Right lobe of liver (tissue), 6 donors: ENCODE results near the gene DNAJB9. TPM values are rescaled to one million over a fixed set of nuclear protein-coding genes. Genes with fewer than 3 reads are reported as not detected.

Experiments
- ATAC-seq, 4 donors: fragments of 200-7000 bp; cut with Tn5 transposase; one replicate each; pipeline ENCODE4 v1.9.1; 2020; ENCODE audit warnings: mild to moderate bottlenecking in 4 of 4, moderate library complexity in 4 of 4
- DNase-seq, 3 donors: peaks; one replicate each; pipeline ENCODE4 v3.0.0-alpha.2; 2020
- H3K27ac ChIP-seq, 3 donors: fragments of 200-600 bp; one replicate each; pipeline ENCODE4 v1.8.0; 2022
- H3K27me3 ChIP-seq, 2 donors: fragments of 200-600 bp; one replicate each; pipeline ENCODE4 v1.8.0; 2022
- H3K36me3 ChIP-seq, 4 donors: fragments of 200-600 bp; sonication (generic) in 1 of 4; one replicate each; pipeline versions ENCODE4 v1.5.1 to v1.8.0; 2017 to 2022; ENCODE audit warnings: control low read depth in 1 of 4
- H3K4me1 ChIP-seq, 4 donors: fragments of 200-600 bp; sonication (generic) in 1 of 4; one replicate each; pipeline versions ENCODE4 v1.5.1 to v1.8.0; 2017 to 2022; ENCODE audit warnings: control low read depth in 1 of 4
- H3K4me3 ChIP-seq, 3 donors: fragments of 200-600 bp; one replicate each; pipeline ENCODE4 v1.8.0; 2022
- H3K9me3 ChIP-seq, 4 donors: fragments of 200-600 bp; sonication (generic) in 1 of 4; one replicate each; pipeline versions ENCODE4 v1.5.1 to v1.8.0; 2017 to 2022; ENCODE audit warnings: control low read depth in 1 of 4
- CTCF ChIP-seq, 4 donors: fragments of 200-600 bp in 3 of 4; fragments of 450-650 bp in 1 of 4; IDR thresholded peaks; one replicate each; pipeline versions ENCODE4 v1.5.1 to v1.8.0; 2016 to 2022; ENCODE audit warnings: antibody characterized with exemption in 4 of 4, mild to moderate bottlenecking in 2 of 4
- POLR2A ChIP-seq: fragments of 450-650 bp; IDR thresholded peaks from one replicate; pipeline ENCODE4 v1.6.1; 2017; ENCODE audit warnings: antibody characterized with exemption, mild to moderate bottlenecking
- WGBS: methylation state at CpG from one replicate; pipeline ENCODE4 v1.1.6; 2018; ENCODE audit warnings: low coverage, low lambda C conversion rate; ENCODE audit not compliant: insufficient coverage; ENCODE audit errors: missing lambda C conversion rate; 5-methylcytosine and 5-hydroxymethylcytosine counted together
- intact Hi-C, 2 donors: fragments of 100-400 bp; cut with DNase I; formaldehyde crosslinking; loops; one replicate each; pipeline versions ENCODE4 v1.11.2 to v1.14.1; 2022
- total RNA-seq, 6 experiments: library from RNA; depleted of rRNA in 2 of 6; stranded (reverse); fragments of >200 nt in 2 of 6; fragmentation: NEBNext Ultra II Directional in 3 of 6; extraction: Animal tissue kit (Norgen Biotek cat#: 25700) in 3 of 6; gene quantifications; one replicate each; pipeline versions ENCODE4 v1.1.0 to v1.2.4, GENCODE V29; 2016 to 2023
- donor health status: DM: no; HTN: yes; CAD: no.
- donor health status: DM: no; HTN: no; CAD: no.
- donor health status: DM: no; HTN: no; CAD: no.
- donor health status: DM: no; HTN: yes; CAD: no.
- donor health status: DM: no; HTN: yes; CAD: no.

Gene DNAJB9
- total RNA-seq, 6 experiments from 2014 or later = 39.1 to 57.0 (median 53.4) TPM

GRCh38 chr7:108598153-108598552 lies 28.5 kb downstream of the DNAJB9 start:
- no peak overlapping the region for H3K4me3 ChIP-seq
- TF ChIP-seq POLR2A (no peak), CTCF (IDR thresholded peaks at IDR 0.05) (no peak)
- no peaks in the 10 kb centered on the region for H3K9me3 ChIP-seq
- DNase-seq = no peak
- no peaks in the 10 kb centered on the region for H3K36me3 ChIP-seq
- intact Hi-C loops = no loop called here
- no peaks in the 10 kb centered on the region for H3K27me3 ChIP-seq
- H3K4me1 ChIP-seq = no peaks in the 10 kb centered on the region
- WGBS = 87% methylated on average over 2 of the region's 2 CpGs
- ATAC-seq = no peak
- H3K27ac ChIP-seq = no peak overlapping the region

GRCh38 chr7:108598914-108599580 lies 29.4 kb downstream of the DNAJB9 start:
- H3K9me3 ChIP-seq = no peaks in the 10 kb centered on the region

GRCh38 chr7:108600399-108600798 lies 30.7 kb downstream of the DNAJB9 start:
- TF ChIP-seq POLR2A = no peak
- TF ChIP-seq CTCF (IDR thresholded peaks at IDR 0.05) = no peak
- intact Hi-C loops = no loop called here
- no peaks in the 10 kb centered on the region for H3K4me1 ChIP-seq
- 38% methylated on average over 1 of the region's 1 CpG for WGBS
- no peak overlapping the region for H3K4me3 ChIP-seq
- DNase-seq (no peak), ATAC-seq (no peak)
- no peaks in the 10 kb centered on the region for H3K9me3 ChIP-seq
- no peaks in the 10 kb centered on the region for H3K27me3 ChIP-seq
- H3K36me3 ChIP-seq = no peaks in the 10 kb centered on the region
- H3K27ac ChIP-seq = no peak overlapping the region

More at GRCh38 chr7:108598914-108599580, 29.4 kb downstream of the DNAJB9 start:
- Histone ChIP-seq H3K27me3 (no peaks in the 10 kb centered on the region), H3K4me1 (no peaks in the 10 kb centered on the region), H3K27ac (no peak overlapping the region), H3K4me3 (no peak overlapping the region), H3K36me3 (no peaks in the 10 kb centered on the region)
- DNase-seq = no peak
- intact Hi-C loops = no loop called here
- ATAC-seq = no peak
- TF ChIP-seq CTCF (IDR thresholded peaks at IDR 0.05) (no peak), POLR2A (no peak)
- 91% methylated on average over 6 of the region's 6 CpGs for WGBS

- TF ChIP-seq CTCF (IDR thresholded peaks at IDR 0.05) = no peak
- TF ChIP-seq POLR2A = no peak
- H3K4me3 ChIP-seq = no peak overlapping the region
- intact Hi-C loops = no loop called here
- no peak overlapping the region for H3K27ac ChIP-seq
- no peaks in the 10 kb centered on the region for H3K27me3 ChIP-seq
- H3K9me3 ChIP-seq = no peaks in the 10 kb centered on the region
- peaks cover 0 to 8% (median under 1%) of the 10 kb centered on the region in 4 donors for H3K4me1 ChIP-seq
- WGBS = 78% methylated on average over 7 of the region's 8 CpGs
- DNase-seq (no peak), ATAC-seq (no peak)
- no peaks in the 10 kb centered on the region for H3K36me3 ChIP-seq
Observed at GRCh38 chr7:108603656-108604306, 34.1 kb downstream of the DNAJB9 start.
